GM18505 (cell line): ENCODE data around the gene PPP1R13B.

Experiments
- ATAC-seq: cut with Tn5 transposase; IDR thresholded peaks from one replicate; pipeline ENCODE4 v1.9.1; 2021; ENCODE audit not compliant: unreplicated experiment
- POLR2A ChIP-seq: IDR thresholded peaks from 4 replicates; pipeline ENCODE4 v1.6.1; 2011; ENCODE audit warnings: borderline replicate concordance; ENCODE audit not compliant: insufficient read depth, insufficient read length; ENCODE audit errors: extremely low read depth

The PPP1R13B gene

DNA sequence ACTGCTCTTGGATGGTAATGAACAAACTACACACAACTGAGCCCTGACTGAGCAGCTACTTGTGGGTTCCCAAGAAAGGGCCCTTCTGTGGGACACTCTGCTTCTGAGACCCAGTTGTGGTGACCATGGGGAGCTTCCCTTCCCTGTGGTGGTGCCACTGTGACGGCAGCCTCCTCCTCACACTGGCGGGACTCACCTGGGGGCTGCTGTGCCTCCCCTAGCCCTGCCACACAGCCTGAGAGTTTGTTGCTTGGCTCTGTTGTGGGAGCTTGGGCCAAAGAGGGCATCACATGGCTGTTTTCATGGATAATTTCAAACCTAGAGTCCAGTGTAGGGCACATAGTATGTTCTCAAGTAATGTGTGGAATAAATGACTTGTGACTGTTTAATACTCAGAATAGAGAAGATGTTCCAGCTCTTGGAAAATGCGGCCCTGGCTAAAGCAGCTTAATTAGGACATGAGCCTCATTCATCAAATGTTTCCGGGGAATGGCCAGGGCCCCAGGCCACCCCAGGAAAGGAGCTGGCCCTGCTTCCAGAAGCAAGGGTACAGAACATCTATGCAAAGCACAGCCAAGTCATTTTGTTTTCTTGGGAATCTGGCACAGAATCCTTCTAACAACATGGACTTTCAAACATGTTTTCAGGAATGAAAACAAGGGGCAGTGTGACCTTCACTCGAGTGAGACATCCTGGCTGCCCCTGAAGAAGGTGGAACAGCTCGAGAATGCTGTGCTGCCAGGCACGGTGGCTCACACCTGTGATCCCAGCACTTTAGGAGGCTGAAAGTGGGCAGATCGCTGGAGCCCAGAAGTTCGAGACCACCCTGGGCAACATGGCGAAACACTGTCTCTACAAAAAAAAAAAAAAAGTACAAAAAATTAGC, 110.6 kb downstream of the PPP1R13B start:
- TF ChIP-seq POLR2A = no peak
- ATAC-seq = no peak

DNA sequence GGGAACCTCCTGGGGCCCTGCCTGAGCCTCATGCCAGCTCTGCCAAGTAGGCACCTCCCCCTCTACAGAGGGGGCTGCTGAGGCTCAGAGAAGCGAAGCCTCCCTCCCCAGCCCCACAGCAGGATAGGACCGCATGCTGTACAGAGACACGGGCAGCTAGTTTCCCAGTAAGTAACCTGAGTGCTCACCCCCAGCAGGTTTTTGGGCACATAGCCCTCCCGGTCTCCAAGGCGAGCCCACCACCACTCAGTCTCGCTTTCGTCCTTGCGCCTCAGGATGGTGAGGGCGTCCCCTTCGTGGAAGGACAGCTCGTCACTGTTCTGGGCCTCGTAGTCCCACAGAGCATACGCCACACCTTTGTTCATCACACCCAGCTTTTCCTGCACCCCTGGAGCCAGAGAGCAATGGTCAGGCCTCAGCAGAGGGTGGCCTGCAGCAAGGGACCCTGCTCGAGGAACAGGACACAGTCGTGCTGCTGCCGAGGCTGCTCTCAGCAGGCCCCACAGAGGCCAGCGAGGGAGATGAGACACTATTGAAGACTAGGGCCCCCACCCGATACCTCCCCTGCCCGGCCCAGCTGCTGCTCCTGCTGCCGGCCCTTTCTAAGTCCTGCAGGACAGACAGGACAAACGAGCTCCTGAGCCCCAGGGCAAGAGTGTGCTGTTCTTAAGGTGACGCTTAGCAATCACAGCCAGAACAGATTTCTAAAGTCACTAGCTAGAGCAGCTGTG, 111.4 kb downstream of the PPP1R13B start:
- TF ChIP-seq POLR2A = no peak
- no peak for ATAC-seq

DNA sequence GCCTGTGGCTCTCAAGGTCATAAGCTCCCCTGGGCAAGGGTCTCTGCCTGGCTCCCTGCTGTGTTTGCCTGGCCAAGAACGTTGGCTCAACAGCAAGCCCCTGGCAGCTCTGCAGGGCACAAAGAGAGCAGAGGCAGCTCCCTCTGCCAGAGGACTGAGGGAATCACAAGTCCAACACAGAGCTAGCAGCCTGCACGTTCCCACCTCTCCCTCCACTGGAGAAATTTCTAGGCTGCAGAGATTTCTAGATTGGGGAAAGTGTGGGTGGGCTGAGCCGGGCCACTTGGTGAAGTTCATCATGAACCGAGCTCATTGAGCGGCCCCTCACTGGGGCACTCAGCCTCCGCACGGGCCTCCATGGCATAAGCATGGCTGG, 111.9 kb downstream of the PPP1R13B start:
- TF ChIP-seq POLR2A = no peak
- ATAC-seq = no peak

DNA sequence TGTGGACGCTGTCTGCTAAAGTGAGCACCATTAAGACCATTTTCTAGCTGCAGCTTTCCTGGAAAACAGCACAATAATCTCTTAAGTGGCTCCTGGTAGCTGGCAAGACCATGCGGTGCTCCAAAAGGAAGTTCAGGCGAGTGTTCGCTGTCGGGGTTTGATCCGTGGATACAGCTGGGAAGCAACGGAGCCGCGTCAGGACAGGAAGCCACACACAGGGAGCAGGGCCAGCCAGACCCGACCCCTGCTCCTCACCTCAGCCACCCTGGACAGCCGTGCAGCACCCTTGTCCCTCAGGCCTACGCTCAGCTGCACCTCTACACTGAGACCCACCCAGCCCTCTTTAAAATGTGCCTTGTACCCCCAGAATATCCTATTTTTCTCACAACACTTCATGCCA, 112.4 kb downstream of the PPP1R13B start:
- TF ChIP-seq POLR2A = no peak
- ATAC-seq = no peak

DNA sequence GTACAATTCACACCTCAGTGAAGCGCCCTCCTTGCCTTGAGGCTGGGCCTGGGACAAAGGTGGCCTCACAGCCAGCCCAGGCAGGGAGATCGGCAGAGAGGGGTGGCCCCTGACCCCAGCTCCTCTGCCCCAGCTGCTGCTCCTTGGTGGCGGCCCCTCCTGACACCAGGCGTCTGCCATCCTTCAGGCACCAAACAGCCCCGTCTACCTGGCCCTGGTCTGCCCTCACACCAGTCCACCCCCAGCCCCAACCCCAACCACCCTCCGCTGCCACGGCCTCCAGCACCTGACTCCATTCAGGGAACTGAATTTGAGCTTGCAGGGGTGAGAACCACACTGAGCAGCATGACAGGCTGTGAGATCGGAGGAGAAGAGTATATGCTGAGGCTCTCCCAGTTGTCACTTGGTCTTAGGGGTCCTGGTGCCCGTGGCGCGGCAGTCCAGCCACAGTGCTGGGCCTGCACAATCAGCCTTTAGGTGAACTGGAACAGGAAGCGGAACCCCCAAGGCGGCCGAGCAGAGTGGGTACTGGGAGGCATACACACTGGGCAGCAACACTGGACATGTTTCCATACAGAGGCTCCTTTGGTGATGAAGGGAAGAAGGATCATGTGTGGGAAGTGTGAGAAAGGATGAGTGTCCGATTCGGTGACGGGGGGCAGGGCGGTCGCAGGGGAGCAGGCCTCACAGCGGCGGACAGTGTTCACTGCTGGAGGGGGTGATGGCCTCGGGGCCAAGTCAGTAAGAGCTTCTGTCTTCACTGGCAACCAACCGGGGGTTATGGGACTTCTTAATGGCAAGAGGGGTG, 113.1 kb downstream of the PPP1R13B start:
- TF ChIP-seq POLR2A = no peak
- no peak for ATAC-seq

DNA sequence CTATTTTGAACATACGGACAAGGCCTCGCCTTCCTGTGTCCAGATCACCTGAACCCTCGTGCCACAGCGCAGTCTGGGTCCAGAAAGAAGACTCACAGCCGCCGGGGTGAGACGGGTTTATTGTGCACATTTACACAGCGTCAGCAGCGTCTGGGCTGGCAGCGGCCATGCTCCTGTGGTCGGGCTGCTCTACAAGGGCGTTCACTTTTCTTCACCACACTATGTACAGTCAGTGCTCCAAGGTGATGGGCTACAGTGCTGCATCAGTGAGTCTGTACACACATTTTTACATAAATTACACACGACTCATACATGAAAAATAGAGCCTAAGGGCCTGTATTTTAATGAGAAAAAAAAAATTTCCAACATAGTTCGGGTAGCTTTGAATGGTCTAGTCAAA, 113.7 kb downstream of the PPP1R13B start:
- no peak for ATAC-seq
- no peak for TF ChIP-seq POLR2A

DNA sequence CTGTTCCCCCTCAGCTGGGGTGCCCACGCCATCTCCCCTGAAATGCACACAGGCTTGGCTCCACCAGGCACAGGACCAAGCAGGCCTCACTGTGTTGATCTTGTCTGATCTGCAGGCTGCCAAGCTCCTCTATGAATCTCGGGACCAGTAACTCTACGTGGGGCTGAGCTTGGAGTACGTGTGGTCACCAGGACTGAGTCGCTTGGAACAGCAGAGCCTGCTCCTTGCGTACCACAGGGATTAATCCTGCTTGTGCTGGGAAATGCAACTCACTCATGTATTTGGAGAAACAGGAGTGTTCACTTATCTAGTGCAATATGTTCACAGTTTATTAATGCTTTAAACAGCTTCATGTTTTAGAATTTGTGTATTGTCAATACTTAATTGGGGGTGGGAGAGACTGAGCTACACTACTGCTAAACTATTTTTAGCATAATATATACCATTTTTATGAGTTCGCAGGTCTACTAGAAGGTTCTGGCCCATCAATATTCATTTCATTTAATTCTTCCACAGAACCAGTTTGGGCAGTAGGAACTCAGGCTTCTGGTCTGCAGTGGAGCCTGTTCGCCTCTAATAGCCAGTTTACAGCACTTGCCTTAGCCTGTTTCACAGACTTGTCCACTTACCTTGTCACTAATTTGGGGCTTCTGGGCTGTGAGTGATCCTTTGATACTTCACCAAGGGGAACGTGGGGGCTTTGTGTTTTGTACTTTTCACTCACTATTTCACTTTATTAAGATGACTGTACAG, 114.3 kb downstream of the PPP1R13B start:
- no peak for TF ChIP-seq POLR2A
- no peak for ATAC-seq

DNA sequence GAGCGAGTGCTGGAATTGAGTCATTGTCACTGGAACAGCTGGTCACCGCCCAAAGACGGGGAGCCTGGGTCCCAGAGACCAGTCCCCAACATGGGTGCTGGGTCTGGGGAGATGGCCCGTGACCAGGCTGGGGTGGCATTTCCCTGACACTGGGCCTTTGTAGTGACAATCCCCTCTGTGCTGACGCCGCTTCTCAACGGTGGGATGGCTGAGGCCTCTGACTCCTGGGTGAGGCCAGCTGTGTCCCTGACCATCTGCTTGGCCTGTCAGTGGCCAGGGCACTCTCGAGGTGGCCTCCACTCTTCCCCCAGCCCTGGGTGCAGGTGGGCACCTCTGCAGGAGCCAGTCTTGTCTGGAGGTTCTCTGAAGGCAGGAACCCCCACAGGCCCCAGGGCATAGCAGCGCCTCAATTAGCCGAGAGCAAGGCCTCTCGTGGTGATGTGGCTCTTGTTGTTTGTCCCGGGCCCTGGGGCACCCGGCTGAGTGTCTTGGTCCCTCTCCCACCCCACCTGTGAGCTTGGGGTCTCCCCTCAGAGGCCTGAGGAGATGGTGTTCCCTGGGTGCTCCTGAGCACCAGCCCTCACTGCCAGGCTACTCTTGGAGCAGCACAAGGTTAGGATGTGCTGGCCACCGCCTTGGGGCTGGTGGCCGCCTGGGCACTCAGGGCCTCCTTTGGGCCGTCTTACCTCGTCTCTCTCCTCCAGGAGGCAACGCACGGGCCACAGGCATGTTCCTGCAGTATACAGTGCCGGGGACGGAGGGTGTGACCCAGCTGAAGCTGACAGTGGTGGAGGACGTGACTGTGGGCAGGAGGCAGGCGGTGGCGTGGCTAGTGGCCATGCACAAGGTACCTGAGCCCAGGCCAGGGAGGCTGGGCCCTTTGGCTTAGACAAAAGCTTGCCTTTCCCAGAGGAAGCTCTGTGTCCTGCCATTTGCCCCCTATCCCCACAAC, 115.2 kb downstream of the PPP1R13B start:
- TF ChIP-seq POLR2A = no peak
- ATAC-seq = no peak

DNA sequence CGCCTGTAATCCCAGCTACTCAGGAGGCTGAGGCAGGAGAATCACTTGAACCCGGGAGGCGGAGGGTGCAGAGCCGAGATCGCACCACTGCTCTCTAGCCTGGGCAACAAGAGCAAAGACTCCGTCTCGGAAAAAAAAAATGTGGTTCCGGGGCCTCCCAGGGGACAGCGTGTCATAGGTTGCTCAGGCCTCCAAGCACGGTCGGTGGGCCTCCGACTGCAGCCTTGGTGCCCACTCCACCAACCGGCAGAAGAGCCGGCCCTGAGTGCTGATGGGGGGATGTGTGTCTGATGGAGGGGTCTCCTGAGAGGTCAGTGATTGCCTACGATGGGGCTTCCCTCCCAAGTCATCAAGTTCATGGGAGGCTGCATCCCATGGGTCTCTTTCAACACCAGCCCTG, 115.9 kb downstream of the PPP1R13B start:
- no peak for ATAC-seq
- TF ChIP-seq POLR2A = no peak

DNA sequence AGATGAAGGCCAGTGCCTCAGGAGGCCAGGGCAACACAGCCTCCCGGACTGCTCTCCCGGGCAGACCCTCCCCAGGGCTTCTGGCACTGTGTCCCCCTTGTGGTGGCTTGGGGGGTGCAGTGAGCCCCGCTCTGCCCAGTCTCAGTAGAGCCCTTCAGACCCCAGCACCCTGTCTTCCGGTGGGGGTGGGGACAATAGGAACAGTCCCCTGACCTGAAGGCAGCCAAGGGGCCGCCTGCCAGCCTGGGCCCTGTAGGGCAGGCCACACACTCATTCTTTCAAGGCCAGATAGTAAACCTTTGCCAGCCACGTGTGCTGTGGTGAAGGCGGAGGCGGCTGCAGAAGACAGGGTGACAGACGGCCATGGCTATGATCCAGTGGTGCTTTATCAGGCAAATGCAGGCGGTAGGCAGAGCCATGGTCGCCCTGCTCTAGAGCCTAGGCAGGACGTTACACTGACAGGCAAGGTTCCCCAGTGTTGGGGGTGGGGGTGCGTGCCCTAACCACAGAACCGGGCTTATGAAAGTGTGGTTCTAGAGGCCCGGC, 116.8 kb downstream of the PPP1R13B start:
- no peak for TF ChIP-seq POLR2A
- ATAC-seq = no peak
